Nucleus accumbens (tissue), 56 donors: ENCODE data around the gene SDK1.
"Not testable (repeated sequence)": the region's sequence is repeated elsewhere in the genome, so short reads cannot be mapped to it uniquely, and the experiment has no call there.

Experiments used
- DNase-seq, 56 donors: peaks; one replicate each; lab custom pipeline; 2025; lab: John Stamatoyannopoulos, UW

The SDK1 gene

DNA sequence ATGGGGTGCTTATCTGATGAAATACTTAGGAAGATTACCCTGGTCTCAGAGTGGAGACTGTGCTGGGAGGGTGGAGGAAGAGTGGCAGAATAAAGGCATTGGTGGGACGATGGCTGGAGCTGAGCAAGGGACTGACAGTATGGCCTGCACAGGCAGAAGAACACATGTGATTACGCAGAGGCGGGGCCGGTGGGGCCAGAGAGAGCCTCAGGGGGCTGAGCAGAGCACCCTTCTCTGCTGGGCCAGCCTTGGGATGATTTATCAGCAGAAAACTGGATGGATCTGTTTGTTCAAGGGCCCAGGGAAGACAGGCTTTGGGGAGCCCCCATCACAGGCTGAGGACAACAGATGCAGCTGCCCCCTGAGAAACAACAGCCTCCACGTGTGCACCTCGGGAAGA is 272.1 kb downstream of the SDK1 start:
- no peak for DNase-seq

DNA sequence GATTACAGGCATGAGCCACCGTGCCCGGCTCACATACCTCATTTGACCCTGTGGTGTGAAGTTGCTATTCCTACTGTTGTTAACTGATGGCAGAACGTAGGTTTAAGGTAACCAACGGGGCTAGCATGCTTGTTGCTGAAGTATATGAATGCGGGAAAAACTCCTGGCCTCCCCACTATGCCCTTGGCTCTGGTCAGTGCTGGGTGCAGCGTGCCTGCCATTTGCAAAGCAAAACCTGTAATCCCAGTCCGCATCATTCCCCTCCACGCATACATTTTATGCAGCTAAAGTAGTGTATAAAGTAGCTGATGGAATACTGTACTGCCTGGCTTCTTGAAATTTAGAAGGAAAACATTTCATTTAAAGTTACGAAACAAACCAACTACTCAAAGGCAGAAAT is 273.3 kb downstream of the SDK1 start:
- no peak for DNase-seq

DNA sequence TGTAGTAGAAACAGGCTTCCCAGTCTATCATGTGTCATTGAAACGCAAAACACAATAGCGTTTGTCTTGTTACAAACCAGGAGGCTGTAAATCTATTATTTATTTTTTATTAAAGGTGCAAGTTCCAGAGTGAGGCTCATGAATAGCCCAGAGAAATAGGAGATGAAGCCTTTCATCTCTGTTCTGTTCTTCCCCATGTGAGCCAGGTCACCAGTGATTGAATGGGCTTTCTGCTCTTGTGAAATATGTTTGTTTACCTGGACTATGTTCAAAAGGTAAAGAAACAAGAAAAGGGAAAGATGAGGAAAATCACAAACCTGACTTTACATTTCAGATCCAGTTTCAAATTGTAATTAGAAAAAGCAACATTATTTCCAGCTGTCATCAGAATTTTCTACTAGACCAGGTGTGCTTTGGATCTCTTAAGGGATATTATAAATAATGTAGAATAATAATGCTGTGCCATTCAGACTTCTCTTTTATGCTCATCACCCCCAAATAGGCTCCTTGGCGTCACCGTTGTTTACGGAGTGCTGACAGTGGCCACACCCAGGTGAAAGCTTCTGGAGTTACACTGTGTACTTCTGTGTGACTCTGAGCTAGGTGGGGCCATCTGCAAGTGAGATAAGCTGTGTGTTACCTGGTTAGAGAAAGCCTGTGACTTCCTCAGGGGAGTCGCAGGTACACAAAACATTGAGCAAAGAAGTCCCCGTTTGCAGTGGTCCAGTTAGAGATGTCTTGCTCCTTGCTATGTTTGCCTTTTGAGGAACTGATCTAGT is 274.9 kb downstream of the SDK1 start:
- no peak for DNase-seq

- no peak for DNase-seq
These were observed 277.3 kb downstream of the SDK1 start for GRCh38 chr7:3578399-3578798.

DNA sequence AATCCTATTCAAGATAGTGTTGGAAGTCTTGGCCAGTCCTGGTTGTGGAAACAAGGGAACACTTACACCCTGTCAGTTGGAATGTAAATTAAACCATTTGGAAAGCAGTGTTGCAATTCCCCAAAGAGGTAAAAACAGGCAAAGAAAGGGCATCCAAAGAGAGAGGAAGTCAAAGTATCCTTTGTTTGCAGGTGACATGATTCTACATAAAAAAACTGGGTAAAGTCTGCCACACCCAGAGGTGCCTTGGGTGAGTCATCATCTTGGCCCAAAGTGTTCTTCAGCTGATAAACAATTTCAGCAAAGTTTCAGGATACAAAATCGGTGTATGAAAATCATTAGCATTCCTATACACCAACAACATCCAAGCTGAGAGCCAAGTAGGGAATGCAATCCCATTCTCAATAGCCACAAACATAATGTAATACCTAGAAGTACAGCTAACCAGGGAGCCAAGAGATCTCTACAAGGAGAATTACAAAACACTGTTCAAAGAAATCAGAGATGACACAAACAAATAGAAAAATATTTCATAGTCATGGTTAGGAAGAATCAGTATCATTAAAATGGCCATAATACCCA is 278.7 kb downstream of the SDK1 start:
- DNase-seq = no peak

- DNase-seq = not testable (repeated sequence)
These were observed 281.1 kb downstream of the SDK1 start for GRCh38 chr7:3582145-3582544.

DNA sequence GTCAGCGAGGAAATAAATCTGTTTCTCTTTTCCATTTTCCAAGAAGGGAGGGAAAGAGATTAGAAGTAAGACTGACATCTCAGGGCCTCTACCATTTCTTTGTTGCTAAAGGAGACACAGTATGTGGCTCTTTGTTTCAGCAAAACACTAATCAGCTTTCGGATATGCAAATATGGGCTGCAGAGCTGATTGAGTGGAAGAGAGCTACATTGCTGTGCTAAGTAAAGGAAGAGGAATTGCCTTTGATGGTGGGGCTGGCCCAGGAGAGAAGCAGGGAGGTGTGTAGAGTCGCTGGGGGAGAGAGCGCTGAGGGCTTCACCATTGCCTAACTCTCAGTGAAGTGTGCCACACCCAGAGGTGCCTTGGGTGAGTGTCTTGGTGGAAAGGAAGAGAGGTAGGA is 284.8 kb downstream of the SDK1 start:
- DNase-seq = no peak

DNA sequence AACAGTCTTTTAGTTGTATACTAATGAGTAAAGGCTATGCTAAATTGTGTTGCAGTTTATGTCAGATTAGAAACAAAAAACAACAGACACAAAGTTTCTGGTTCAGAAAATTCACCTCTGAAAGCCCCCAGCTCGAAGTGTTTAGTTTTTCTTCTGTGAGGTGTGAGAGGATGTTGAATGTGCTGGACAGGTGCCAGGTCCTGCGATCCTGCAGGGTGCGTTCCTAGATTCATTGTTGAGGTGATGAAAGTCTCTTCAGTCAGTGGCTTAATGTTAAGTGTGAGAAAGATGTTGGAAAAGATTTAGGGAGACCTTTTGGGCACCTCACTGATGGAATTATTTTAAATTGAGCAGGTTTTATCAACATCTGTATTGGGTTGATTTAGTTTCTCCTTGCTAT is 287.3 kb downstream of the SDK1 start:
- DNase-seq = no peak

DNA sequence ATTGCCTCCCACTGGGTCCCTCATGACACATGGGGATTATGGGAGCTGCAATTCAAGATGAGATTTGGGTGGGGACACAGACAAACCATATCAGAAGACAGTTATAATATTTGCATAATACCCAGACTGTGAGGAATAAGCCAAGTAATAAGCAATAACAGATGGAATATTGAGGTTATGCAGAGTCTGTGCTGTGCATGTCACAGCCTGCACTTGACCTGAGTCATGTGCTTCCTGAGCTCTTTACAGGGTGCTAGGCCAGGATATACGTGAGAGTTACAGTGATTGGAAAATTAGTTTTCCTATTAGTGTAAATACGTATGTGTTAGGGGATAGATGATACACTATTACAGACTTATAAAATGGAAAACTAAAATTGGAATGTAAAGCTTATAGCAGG is 288.7 kb downstream of the SDK1 start:
- DNase-seq = no peak

- no peak for DNase-seq
These were observed 290.2 kb downstream of the SDK1 start for GRCh38 chr7:3591219-3591618.

DNA sequence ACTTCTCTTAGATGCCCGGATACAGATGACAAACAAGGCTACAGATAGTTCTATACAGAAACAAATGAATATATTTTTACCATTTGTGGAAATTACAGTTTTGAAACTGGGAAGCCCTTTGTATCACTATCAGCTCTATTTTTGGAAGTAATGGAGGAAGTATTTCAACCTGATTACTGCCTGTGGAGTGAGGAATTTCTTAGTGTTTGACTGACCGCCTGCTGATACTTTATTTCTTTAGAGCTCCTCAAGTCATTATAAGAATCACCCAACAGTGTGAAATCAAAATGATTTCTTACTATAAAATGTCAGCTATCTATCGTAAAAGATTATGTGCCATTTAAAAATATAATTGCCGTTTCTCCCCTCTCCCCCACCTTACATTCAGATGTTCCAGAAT is 290.9 kb downstream of the SDK1 start:
- no peak for DNase-seq

DNA sequence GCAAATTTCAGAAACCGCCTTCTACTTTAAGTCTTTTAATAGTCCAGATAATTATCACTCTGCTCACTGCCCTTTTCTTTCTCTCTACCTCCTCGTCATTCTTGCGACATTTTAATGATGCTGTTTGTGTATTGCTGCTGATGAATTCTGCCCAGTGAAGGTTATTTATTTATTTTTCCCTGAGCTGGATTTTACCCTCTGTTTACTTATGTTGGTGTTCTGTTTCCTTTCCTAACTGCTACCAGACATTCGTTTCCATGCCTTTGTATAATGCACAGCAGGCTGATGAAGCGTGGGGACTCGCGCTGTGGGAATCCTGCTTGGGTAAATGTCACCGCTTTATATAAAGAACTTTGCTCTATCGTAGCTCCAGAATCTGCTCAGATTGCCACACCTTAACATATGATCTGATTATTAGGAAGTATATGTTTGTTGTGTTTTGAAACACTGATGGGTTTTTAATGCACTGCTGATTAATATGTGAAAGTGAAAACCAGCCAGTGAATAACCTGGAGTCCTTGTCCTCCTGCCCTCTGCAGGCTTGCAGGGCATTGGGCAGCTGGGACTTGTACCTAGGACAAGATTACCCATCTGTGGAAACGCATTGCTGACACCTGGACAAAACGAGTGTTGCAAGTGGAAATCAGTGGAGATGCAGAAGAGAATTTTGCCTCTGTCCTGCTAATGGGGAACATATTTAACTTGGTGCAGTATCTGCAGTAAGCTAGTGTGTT is 291.5 kb downstream of the SDK1 start:
- no peak for DNase-seq

DNA sequence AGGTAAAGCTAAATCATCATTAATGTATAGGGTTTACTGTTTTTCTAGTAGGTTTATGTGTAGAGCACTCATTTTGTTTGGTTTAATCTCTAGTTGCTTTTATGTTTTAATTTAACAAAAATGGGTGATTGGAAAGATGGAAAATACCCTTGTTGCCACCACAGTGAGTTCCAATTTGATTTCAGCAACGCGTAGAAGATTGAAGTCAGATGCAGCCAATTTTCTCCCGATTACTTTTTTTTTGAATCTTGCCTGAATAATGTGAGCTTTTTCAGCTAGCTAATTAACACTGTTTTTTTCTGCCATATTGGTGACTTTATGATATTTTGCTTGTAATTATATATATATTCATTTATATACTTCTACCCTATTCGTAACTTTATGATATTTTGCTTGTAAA is 293.8 kb downstream of the SDK1 start:
- DNase-seq = no peak

GRCh38 chr7:3598854-3599253 is 297.8 kb downstream of the SDK1 start:
- DNase-seq = no peak

- no peak for DNase-seq
These were observed 304.2 kb downstream of the SDK1 start for GRCh38 chr7:3605222-3605621.

DNA sequence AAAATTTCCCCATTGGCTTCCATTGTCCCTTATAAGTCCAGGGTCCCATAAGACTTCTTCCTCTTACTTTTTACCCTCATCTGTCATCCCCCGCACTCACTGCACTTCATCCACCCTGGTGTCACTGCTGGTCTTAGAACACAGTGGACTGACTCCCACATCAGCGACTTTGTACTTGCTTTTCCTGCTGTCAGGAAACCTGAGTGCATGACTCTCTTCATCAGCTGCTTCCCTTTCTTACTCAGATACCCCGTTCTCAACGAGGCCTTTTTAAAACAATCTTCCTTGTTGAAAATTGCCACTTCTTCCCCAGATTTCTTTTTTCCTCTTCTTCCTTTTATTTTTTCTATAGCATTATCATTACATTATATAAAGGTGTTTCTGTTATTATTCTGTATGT is 305.4 kb downstream of the SDK1 start:
- DNase-seq = no peak

DNA sequence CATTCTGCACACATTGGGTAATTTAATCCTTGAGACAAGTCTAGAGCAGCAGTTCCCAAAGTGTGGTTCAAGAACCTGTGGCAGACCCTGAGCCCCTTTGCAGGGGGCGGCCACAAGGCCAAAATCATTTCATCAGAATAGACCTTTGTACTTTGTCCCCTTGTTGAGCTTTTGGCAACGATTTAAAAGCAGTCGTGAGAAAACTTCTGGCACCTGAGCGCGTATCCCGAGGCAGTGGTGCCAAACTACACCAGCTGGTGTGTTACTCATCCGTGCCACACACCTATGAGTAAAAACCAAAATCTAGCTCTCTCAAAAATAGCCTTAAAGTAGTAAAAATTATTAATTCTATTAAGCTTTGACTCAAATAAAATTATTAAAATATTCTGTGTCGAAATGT is 306.8 kb downstream of the SDK1 start:
- DNase-seq = no peak

- DNase-seq = no peak
These were observed 315.3 kb downstream of the SDK1 start for GRCh38 chr7:3616306-3616705.

GRCh38 chr7:3630081-3630480 is 329.0 kb downstream of the SDK1 start:
- DNase-seq = no peak

- DNase-seq = no peak
These were observed 333.3 kb downstream of the SDK1 start for GRCh38 chr7:3634396-3634795.

GRCh38 chr7:3636131-3636860 is 335.2 kb downstream of the SDK1 start:
- no peak for DNase-seq
